H1 (cell line): Measurements from ENCODE around the gene EEF1G. TPM values are rescaled to one million over a fixed set of nuclear protein-coding genes. Genes with fewer than 3 reads are reported as not detected.

Experiments
- CTCF ChIA-PET: fragments of 300-600 bp; sonication (Branson Sonifier 250); formaldehyde crosslinking; loops from one replicate; lab custom pipeline; 2021; ENCODE audit not compliant: partially characterized antibody; lab: Charles Lee
- POLR2A ChIA-PET: fragments of 300-600 bp; sonication (Branson Sonifier 250); formaldehyde crosslinking; loops from one replicate; lab custom pipeline; 2021; ENCODE audit warnings: inconsistent platforms; ENCODE audit not compliant: partially characterized antibody; lab: Charles Lee
- DNase-seq, 2 experiments: peaks; one replicate each; pipeline versions ENCODE4 v3.0.0 to v3.0.0-alpha.2; 2010 to 2022; ENCODE audit warnings: low spot score in 2 of 2, low read depth in 1 of 2, mixed read lengths in 1 of 2
- FAIRE-seq: peaks from 2 replicates; lab custom pipeline; 2011; peaks lifted over from hg19 to GRCh38; lab: Jason Lieb, UNC
- H2AFZ ChIP-seq: 2 replicates; pipeline ENCODE4 v1.8.1; 2012; ENCODE audit warnings: low read length, inconsistent platforms
- H2AK5ac ChIP-seq: 2 replicates; pipeline ENCODE4 v1.6.1; 2013; ENCODE audit warnings: low read depth, low read length
- H2BK120ac ChIP-seq: replicated peaks from 2 replicates; pipeline ENCODE3; 2013; ENCODE audit warnings: low read depth, low read length, inconsistent platforms
- H2BK12ac ChIP-seq: 2 replicates; pipeline ENCODE4 v1.6.1; 2013; ENCODE audit warnings: low read depth, low read length
- H2BK15ac ChIP-seq: 2 replicates; pipeline ENCODE4 v1.6.1; 2013; ENCODE audit warnings: low read length
- H2BK20ac ChIP-seq: 2 replicates; pipeline ENCODE4 v1.6.1; 2013; ENCODE audit warnings: low read length
- H2BK5ac ChIP-seq: 2 replicates; pipeline ENCODE4 v1.6.1; 2013; ENCODE audit warnings: low read depth, low read length
- H3K14ac ChIP-seq: 2 replicates; pipeline ENCODE4 v1.6.1; 2013; ENCODE audit warnings: inconsistent platforms; ENCODE audit not compliant: insufficient read length
- H3K18ac ChIP-seq: 2 replicates; pipeline ENCODE4 v1.6.1; 2013; ENCODE audit warnings: low read length; ENCODE audit errors: extremely low read depth
- H3K23ac ChIP-seq: 2 replicates; pipeline ENCODE4 v1.6.1; 2013; ENCODE audit warnings: inconsistent platforms; ENCODE audit not compliant: insufficient read length
- H3K23me2 ChIP-seq: 2 replicates; pipeline ENCODE4 v1.6.1; 2013; ENCODE audit warnings: low read depth, low read length
- H3K27ac ChIP-seq: 2 replicates; pipeline ENCODE4 v1.6.1; 2011; ENCODE audit warnings: low read depth, low read length, inconsistent platforms
- H3K27me3 ChIP-seq, 4 experiments: replicated peaks in 1 of 4; 1 replicate in 1 of 4; 2 replicates in 3 of 4; pipeline versions ENCODE4 v1.6.1 to v1.8.1; 2011 to 2013; ENCODE audit warnings: low read length in 3 of 4, mild to moderate bottlenecking in 3 of 4, inconsistent platforms in 2 of 4, mixed read lengths in 2 of 4, moderate library complexity in 1 of 4; ENCODE audit not compliant: control insufficient read depth in 3 of 4, insufficient read depth in 3 of 4; ENCODE audit errors: extremely low read depth in 1 of 4
- H3K36me3 ChIP-seq, 4 experiments: 2 replicates each; pipeline versions ENCODE4 v1.6.1 to v1.8.1; 2011 to 2013; ENCODE audit warnings: mild to moderate bottlenecking in 4 of 4, low read length in 3 of 4, moderate library complexity in 2 of 4, control low read depth in 1 of 4, inconsistent platforms in 1 of 4; ENCODE audit not compliant: insufficient read depth in 4 of 4, control insufficient read depth in 2 of 4
- H3K4ac ChIP-seq: replicated peaks from 2 replicates; pipeline ENCODE3; 2013; ENCODE audit warnings: low read length, low read depth, mixed read lengths, inconsistent platforms; ENCODE audit not compliant: insufficient read length
- H3K4me1 ChIP-seq, 4 experiments: replicated peaks in 1 of 4; 1 replicate in 1 of 4; 2 replicates in 3 of 4; pipeline versions ENCODE4 v1.6.1 to v1.8.1; 2011 to 2013; ENCODE audit warnings: low read length in 3 of 4, inconsistent platforms in 2 of 4, mixed read lengths in 1 of 4; ENCODE audit not compliant: insufficient read depth in 4 of 4, control insufficient read depth in 3 of 4
- H3K4me2 ChIP-seq, 2 experiments: 2 replicates each; pipeline versions ENCODE4 v1.6.1 to v1.8.1; 2011 to 2013; ENCODE audit warnings: low read depth in 2 of 2, low read length in 2 of 2, control low read depth in 1 of 2, inconsistent platforms in 1 of 2, mild to moderate bottlenecking in 1 of 2; ENCODE audit not compliant: insufficient read depth in 1 of 2
- H3K4me3 ChIP-seq, 4 experiments: fragments of 200-600, 300-600 bp in 1 of 4; sonication (generic), shearing (Covaris generic), sonication (Bioruptor Twin) in 1 of 4; 2 replicates each; pipeline versions ENCODE4 v1.5.1 to v1.8.1; 2011 to 2016; ENCODE audit warnings: low read length in 4 of 4, low read depth in 3 of 4, control low read depth in 2 of 4, inconsistent platforms in 2 of 4, mild to moderate bottlenecking in 2 of 4, mixed read lengths in 1 of 4, moderate library complexity in 1 of 4; ENCODE audit not compliant: insufficient read depth in 2 of 4; ENCODE audit errors: extremely low read depth in 1 of 4
- H3K56ac ChIP-seq: replicated peaks from 2 replicates; pipeline ENCODE3; 2013; ENCODE audit warnings: low read depth, mild to moderate bottlenecking, mixed read lengths, low read length, inconsistent platforms; ENCODE audit not compliant: insufficient read length
- H3K79me1 ChIP-seq: 2 replicates; pipeline ENCODE4 v1.6.1; 2013; ENCODE audit warnings: low read depth, low read length, control low read depth
- H3K79me2 ChIP-seq, 2 experiments: 2 replicates each; pipeline versions ENCODE4 v1.6.1 to v1.8.1; 2012 to 2013; ENCODE audit warnings: low read length in 2 of 2, mild to moderate bottlenecking in 2 of 2, inconsistent platforms in 1 of 2; ENCODE audit not compliant: insufficient read depth in 2 of 2, control insufficient read depth in 1 of 2
- H3K9ac ChIP-seq, 4 experiments: replicated peaks in 1 of 4; 1 replicate in 1 of 4; 2 replicates in 3 of 4; pipeline versions ENCODE4 v1.6.1 to v1.8.1; 2011 to 2013; ENCODE audit warnings: low read depth in 3 of 4, low read length in 3 of 4, control low read depth in 2 of 4, mild to moderate bottlenecking in 2 of 4, moderate library complexity in 2 of 4, inconsistent platforms in 1 of 4; ENCODE audit errors: extremely low read depth in 1 of 4
- H3K9me3 ChIP-seq, 2 experiments: 2 replicates each; pipeline versions ENCODE4 v1.6.1 to v1.8.1; 2012 to 2013; ENCODE audit warnings: mild to moderate bottlenecking in 2 of 2, moderate library complexity in 2 of 2, control low read depth in 1 of 2, inconsistent platforms in 1 of 2, low read depth in 1 of 2, low read length in 1 of 2, mixed read lengths in 1 of 2; ENCODE audit not compliant: insufficient read depth in 2 of 2
- H4K20me1 ChIP-seq, 2 experiments: replicated peaks in 1 of 2; 2 replicates each; pipeline versions ENCODE3 to v1.8.1; 2011 to 2013; ENCODE audit warnings: inconsistent platforms in 2 of 2, low read length in 2 of 2, mild to moderate bottlenecking in 1 of 2; ENCODE audit not compliant: insufficient read depth in 2 of 2, control insufficient read depth in 1 of 2
- H4K5ac ChIP-seq: 2 replicates; pipeline ENCODE4 v1.6.1; 2013; ENCODE audit warnings: low read length, low read depth, mixed read lengths, inconsistent platforms; ENCODE audit not compliant: insufficient read length
- H4K8ac ChIP-seq: 2 replicates; pipeline ENCODE4 v1.8.0; 2013; ENCODE audit warnings: mild to moderate bottlenecking, moderate library complexity, low read length, inconsistent platforms; ENCODE audit not compliant: insufficient read depth; ENCODE audit errors: extremely low read depth
- H4K91ac ChIP-seq: replicated peaks from 2 replicates; pipeline ENCODE3; 2013; ENCODE audit warnings: low read length, mixed read lengths, inconsistent platforms; ENCODE audit not compliant: insufficient read length
- BCL11A ChIP-seq, 2 experiments: IDR thresholded peaks; one replicate each; pipeline ENCODE4 v1.6.1; 2011; ENCODE audit warnings: low read depth in 2 of 2, low read length in 2 of 2, mild to moderate bottlenecking in 2 of 2
- BRCA1 ChIP-seq: IDR thresholded peaks from 2 replicates; pipeline ENCODE4 v1.6.1; 2012; ENCODE audit warnings: low read depth, low read length, improper control_type of control experiment
- EGR1 ChIP-seq: IDR thresholded peaks from 2 replicates; pipeline ENCODE4 v1.6.1; 2011; ENCODE audit warnings: low read depth, low read length, borderline replicate concordance
- EZH2 ChIP-seq: fragments of 200-600 bp; sonication (generic); IDR thresholded peaks from 2 replicates; pipeline ENCODE4 v1.7.1; 2012; ENCODE audit warnings: low read depth, mild to moderate bottlenecking, moderate library complexity, low read length, inconsistent platforms; ENCODE audit not compliant: severe bottlenecking
- SUZ12 ChIP-seq: fragments of 200-600 bp; sonication (generic); IDR thresholded peaks from 2 replicates; pipeline ENCODE4 v1.6.1; 2012; ENCODE audit warnings: mild to moderate bottlenecking, inconsistent platforms, low read length, moderate library complexity, mixed read lengths
- WGBS, 2 experiments: shearing (Covaris generic) in 1 of 2; methylation state at CpG; one replicate each; pipeline versions ENCODE4 v1.1.6 to v1.1.7; 2013 to 2015; ENCODE audit warnings: low lambda C conversion rate in 2 of 2, mixed read lengths in 2 of 2, inconsistent platforms in 1 of 2, low coverage in 1 of 2, missing lambda C conversion rate in 1 of 2; ENCODE audit not compliant: insufficient replicate concordance in 2 of 2, insufficient coverage in 1 of 2, insufficient read length in 1 of 2; ENCODE audit errors: extremely low coverage in 1 of 2, missing lambda C conversion rate in 1 of 2; 5-methylcytosine and 5-hydroxymethylcytosine counted together
- polyA plus RNA-seq, 7 experiments: library from polyadenylated mRNA; depleted of rRNA in 3 of 7; stranded (reverse) in 5 of 7; unstranded in 2 of 7; fragments of >200 nt in 5 of 7; fragments of 200-250 nt in 2 of 7; gene quantifications; 1 replicate in 5 of 7; 2 replicates in 1 of 7; 4 replicates in 1 of 7; pipeline versions ENCODE4 v1.2.1 to v1.2.3, GENCODE V29; 2011 to 2013; ENCODE audit warnings: missing spikeins in 2 of 7, mixed read lengths in 2 of 7
- total RNA-seq: library from RNA; stranded (reverse); fragmentation: NEBNext Ultra II Directional; extraction: Animal tissue kit (Norgen Biotek cat#: 25700); gene quantifications from 2 replicates; pipeline ENCODE4 v1.2.1, GENCODE V29; 2021

EEF1G gene
- total and polyA plus RNA-seq, 2 of the 8 experiments (the other 6 are each of a cell fraction or from before 2014, with no cell fraction given) = 1,627 to 1,996 TPM

DNA sequence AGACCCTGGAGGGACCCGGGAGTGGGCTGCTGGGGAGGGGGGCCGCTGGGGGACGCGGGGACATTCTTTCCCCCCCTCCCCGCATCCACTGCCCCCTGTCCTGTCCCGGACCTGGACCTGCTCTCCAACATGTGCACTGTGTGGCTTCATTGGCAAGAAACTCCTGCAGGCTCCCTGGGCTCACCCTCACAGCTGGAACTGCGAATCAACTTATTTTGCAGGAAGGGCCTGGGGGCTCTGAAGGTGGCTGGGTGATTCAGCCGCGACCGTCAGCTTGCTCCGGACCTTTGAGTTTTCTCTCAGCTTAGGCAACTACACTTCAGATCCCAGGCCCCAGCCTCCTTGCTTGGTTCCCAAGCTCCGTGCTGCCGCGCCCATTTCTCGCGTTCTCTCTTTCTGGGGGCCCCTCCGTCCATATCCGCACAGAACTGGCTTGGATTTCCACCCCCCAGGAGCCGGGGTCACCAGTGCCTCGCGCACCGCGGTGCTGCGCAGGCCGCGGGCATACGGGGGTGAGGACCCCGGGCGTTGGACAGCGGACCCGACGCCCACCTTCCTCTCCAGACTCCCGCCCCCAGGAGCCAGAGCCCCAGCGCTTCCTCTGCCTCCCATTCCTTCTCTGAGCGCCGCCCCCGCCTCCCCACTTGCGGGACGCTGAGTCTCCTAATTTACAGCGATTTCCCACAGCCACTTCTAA is 26.6 kb downstream of the EEF1G start:
- H2AFZ ChIP-seq = no peak overlapping the region
- H3K27me3 ChIP-seq = peaks cover 34 to 66% (median 61%) of the 10 kb centered on the region in 4 experiments

More for the DNA sequence above, 26.6 kb downstream of the EEF1G start:
- peak overlapping the region in 2 of 4 experiments; percentile 17 to 39; a peak in 2 of 7 replicates for H3K9ac ChIP-seq
- H3K56ac ChIP-seq = no peak overlapping the region
- peaks cover 8 to 14% of the 10 kb centered on the region in 2 experiments for H4K20me1 ChIP-seq
- H3K4me2 ChIP-seq = peak overlapping the region; percentile 87 to 97
- H3K36me3 ChIP-seq = no peaks in the 10 kb centered on the region
- no peak overlapping the region for H3K27ac ChIP-seq
- 0 out of 2 replicates have a peak, but pooled peaks cover 3% of the 10 kb centered on the region for H3K79me1 ChIP-seq
- no peak overlapping the region for H2BK5ac ChIP-seq
- peaks cover 8 to 38% (median 25%) of the 10 kb centered on the region in 4 experiments for H3K4me1 ChIP-seq
- FAIRE-seq (no peak), DNase-seq (peak in 1 of 2 experiments; percentile 67)
- peak overlapping the region; percentile 13; the same call in 1 of the 2 replicates for H3K18ac ChIP-seq
- no peak overlapping the region for H4K91ac ChIP-seq
- H3K23ac ChIP-seq = no peak overlapping the region
- no peak overlapping the region for H2BK12ac ChIP-seq
- no peak overlapping the region for H3K14ac ChIP-seq
- H2BK15ac ChIP-seq = no peak overlapping the region
- H2AK5ac ChIP-seq = no peak overlapping the region
- H2BK120ac ChIP-seq = no peak overlapping the region
- H4K5ac ChIP-seq = no peak overlapping the region
- H3K4ac ChIP-seq = peak overlapping the region; percentile 39
- no peaks in the 10 kb centered on the region for H3K9me3 ChIP-seq
- peak overlapping the region; percentile 38 to 73 (median 47) for H3K4me3 ChIP-seq
- H3K23me2 ChIP-seq = peaks cover 27% of the 10 kb centered on the region
- H2BK20ac ChIP-seq = no peak overlapping the region
- peak overlapping the region; percentile 7; the same call in 1 of the 2 replicates for H4K8ac ChIP-seq
- ChIA-PET POLR2A (interaction anchor here (0.8 to 1.9 kb wide), 7 partner anchors 11 to 143 kb away, joined by 3 to 5 read pairs (median 3); no protein-coding TSS in a partner anchor), CTCF (interaction anchor here (0.6 to 2.1 kb wide), 5 partner anchors 11 to 154 kb away, joined by 3 to 12 read pairs (median 8); no protein-coding TSS in a partner anchor)
- no peaks in the 10 kb centered on the region for H3K79me2 ChIP-seq
- no peak for TF ChIP-seq BCL11A (IDR thresholded peaks at IDR 0.05; ENCODE audit: low read depth in 2 of 2, low read length in 2 of 2)
- peak; percentile 51; the same call in 1 of the 2 replicates for TF ChIP-seq SUZ12
- peak; percentile 71 for TF ChIP-seq EZH2
- peak; percentile 42; the same call in 1 of the 2 replicates for TF ChIP-seq EGR1
- no peak for TF ChIP-seq BRCA1
- WGBS, 2 experiments = 4% methylated on average over 25 of the region's 40 CpGs; no CpG with 5 or more reads in 1 of the 2 experiments
